ENCODE results near the gene NFKB1. TPM values are rescaled to one million over a fixed set of nuclear protein-coding genes. Genes with fewer than 3 reads are reported as not detected.

The NFKB1 gene
- total RNA-seq, 4 donors from 2014 or later = 32.9 to 56.0 (median 40.9) TPM

GRCh38 chr4:102593147-102593546 lies 92.0 kb downstream of the NFKB1 start:
- H3K9me3 ChIP-seq = no peaks in the 10 kb centered on the region
- peaks cover 69% of the 10 kb centered on the region for H3K36me3 ChIP-seq
- H3K4me3 ChIP-seq = no peak overlapping the region
- DNase-seq (ENCODE audit: low spot score in 2 of 2) = no peak
- 89% methylated on average over 7 of the region's 7 CpGs for WGBS
- H3K27ac ChIP-seq = no peak overlapping the region
- no peaks in the 10 kb centered on the region for H3K27me3 ChIP-seq
- no peak for TF ChIP-seq CTCF (IDR thresholded peaks at IDR 0.05)
- TF ChIP-seq EP300 (IDR thresholded peaks at IDR 0.05) = no peak
- TF ChIP-seq POLR2AphosphoS5 (IDR thresholded peaks at IDR 0.05) = no peak
- no peak for TF ChIP-seq POLR2A (IDR thresholded peaks at IDR 0.05)
- H3K4me1 ChIP-seq = no peaks in the 10 kb centered on the region

- no peak for DNase-seq (ENCODE audit: low spot score in 2 of 2)
- TF ChIP-seq EP300 (IDR thresholded peaks at IDR 0.05) (no peak), CTCF (IDR thresholded peaks at IDR 0.05) (no peak), POLR2A (IDR thresholded peaks at IDR 0.05) (no peak), POLR2AphosphoS5 (IDR thresholded peaks at IDR 0.05) (no peak)
- Histone ChIP-seq H3K27me3 (no peaks in the 10 kb centered on the region), H3K9me3 (no peaks in the 10 kb centered on the region), H3K4me1 (no peaks in the 10 kb centered on the region), H3K4me3 (no peak overlapping the region), H3K27ac (no peak overlapping the region), H3K36me3 (peaks cover 71% of the 10 kb centered on the region)
- 80% methylated on average over 2 of the region's 2 CpGs for WGBS
Observed at GRCh38 chr4:102594000-102594399, 92.8 kb downstream of the NFKB1 start.

- H3K36me3 ChIP-seq = peaks cover 78% of the 10 kb centered on the region
- no peak for DNase-seq (ENCODE audit: low spot score in 2 of 2)
- peaks cover 2% of the 10 kb centered on the region for H3K4me1 ChIP-seq
- no peak overlapping the region for H3K27ac ChIP-seq
- TF ChIP-seq POLR2AphosphoS5 (IDR thresholded peaks at IDR 0.05) = no peak
- TF ChIP-seq CTCF (IDR thresholded peaks at IDR 0.05) = no peak
- TF ChIP-seq POLR2A (IDR thresholded peaks at IDR 0.05) = no peak
- no peak for TF ChIP-seq EP300 (IDR thresholded peaks at IDR 0.05)
- no peak overlapping the region for H3K4me3 ChIP-seq
- no peaks in the 10 kb centered on the region for H3K27me3 ChIP-seq
- no peaks in the 10 kb centered on the region for H3K9me3 ChIP-seq
- WGBS = 90% methylated on average over 4 of the region's 4 CpGs
Observed at GRCh38 chr4:102596532-102596931, 95.4 kb downstream of the NFKB1 start.

GRCh38 chr4:102598086-102598761 lies 97.1 kb downstream of the NFKB1 start:
- H3K36me3 ChIP-seq = peaks cover 80% of the 10 kb centered on the region
- no peaks in the 10 kb centered on the region for H3K27me3 ChIP-seq
- 90% methylated on average over 1 of the region's 1 CpG for WGBS
- H3K9me3 ChIP-seq = no peaks in the 10 kb centered on the region
- H3K27ac ChIP-seq = no peak overlapping the region
- H3K4me3 ChIP-seq = no peak overlapping the region
- DNase-seq (ENCODE audit: low spot score in 2 of 2) = no peak
- TF ChIP-seq POLR2A (IDR thresholded peaks at IDR 0.05) (no peak), EP300 (IDR thresholded peaks at IDR 0.05) (no peak), CTCF (IDR thresholded peaks at IDR 0.05) (no peak), POLR2AphosphoS5 (IDR thresholded peaks at IDR 0.05) (no peak)
- peaks cover 2% of the 10 kb centered on the region for H3K4me1 ChIP-seq

GRCh38 chr4:102598762-102599374 lies 97.7 kb downstream of the NFKB1 start:
- Histone ChIP-seq H3K27ac (no peak overlapping the region), H3K4me3 (no peak overlapping the region), H3K9me3 (no peaks in the 10 kb centered on the region), H3K4me1 (peaks cover 2% of the 10 kb centered on the region), H3K27me3 (no peaks in the 10 kb centered on the region), H3K36me3 (peaks cover 86% of the 10 kb centered on the region)
- 79% methylated on average over 6 of the region's 6 CpGs for WGBS
- DNase-seq (ENCODE audit: low spot score in 2 of 2) = no peak
- TF ChIP-seq POLR2AphosphoS5 (IDR thresholded peaks at IDR 0.05) (no peak), CTCF (IDR thresholded peaks at IDR 0.05) (no peak), POLR2A (IDR thresholded peaks at IDR 0.05) (no peak), EP300 (IDR thresholded peaks at IDR 0.05) (no peak)
